Hepatocyte (in vitro differentiated cells): Measurements from ENCODE around the gene ST3GAL2. TPM values are rescaled to one million over a fixed set of nuclear protein-coding genes. Genes with fewer than 3 reads are reported as not detected.
A peak's percentile ranks its signal among the peaks of the same experiment; 100 is the strongest.

Source experiments
- DNase-seq: peaks from one replicate; pipeline ENCODE4 v3.0.0-alpha.2; 2016; ENCODE audit warnings: low spot score
- H2AFZ ChIP-seq: fragments of 200-600 bp; sonication (generic); 2 replicates; pipeline ENCODE4 v1.6.0; 2016; ENCODE audit warnings: antibody characterized with exemption, mild to moderate bottlenecking
- H3K27ac ChIP-seq: fragments of 200-600 bp; sonication (generic); 2 replicates; pipeline ENCODE4 v1.5.1; 2016; ENCODE audit warnings: mild to moderate bottlenecking
- H3K27me3 ChIP-seq: fragments of 200-600 bp; sonication (generic); 2 replicates; pipeline ENCODE4 v1.6.1; 2016
- H3K36me3 ChIP-seq: fragments of 200-600 bp; sonication (generic); replicated peaks from 2 replicates; pipeline ENCODE4 v1.5.1; 2016; ENCODE audit warnings: low read depth; ENCODE audit not compliant: insufficient read depth
- H3K4me1 ChIP-seq: fragments of 200-600 bp; sonication (generic); 2 replicates; pipeline ENCODE4 v1.5.1; 2016; ENCODE audit warnings: mild to moderate bottlenecking, moderate library complexity; ENCODE audit not compliant: insufficient read depth
- H3K4me2 ChIP-seq: fragments of 200-600 bp; sonication (generic); 2 replicates; pipeline ENCODE4 v1.6.0; 2016
- H3K4me3 ChIP-seq: fragments of 200-600 bp; sonication (generic); 2 replicates; pipeline ENCODE4 v1.5.1; 2016; ENCODE audit warnings: mild to moderate bottlenecking
- H3K79me2 ChIP-seq: fragments of 200-600 bp; sonication (generic); 2 replicates; pipeline ENCODE4 v1.6.0; 2017; ENCODE audit warnings: mild to moderate bottlenecking
- H3K9me2 ChIP-seq: fragments of 200-600 bp; sonication (generic); replicated peaks from 2 replicates; pipeline ENCODE4 v1.6.0; 2017; ENCODE audit warnings: mild to moderate bottlenecking; ENCODE audit not compliant: insufficient read depth
- H3K9me3 ChIP-seq: fragments of 200-600 bp; sonication (generic); 2 replicates; pipeline ENCODE4 v1.5.1; 2016; ENCODE audit warnings: low read depth, mild to moderate bottlenecking
- H4K20me1 ChIP-seq: fragments of 200-600 bp; sonication (generic); 2 replicates; pipeline ENCODE4 v1.6.0; 2016; ENCODE audit warnings: mild to moderate bottlenecking; ENCODE audit not compliant: insufficient read depth, poor library complexity, severe bottlenecking
- CTCF ChIP-seq: fragments of 200-600 bp; sonication (generic); IDR thresholded peaks from 2 replicates; pipeline ENCODE4 v1.5.1; 2016; ENCODE audit warnings: antibody characterized with exemption, mild to moderate bottlenecking; ENCODE audit not compliant: poor library complexity
- EZH2 ChIP-seq: fragments of 200-600 bp; sonication (generic); IDR thresholded peaks from 2 replicates; pipeline ENCODE4 v1.6.1; 2016; ENCODE audit warnings: antibody characterized with exemption, mild to moderate bottlenecking, borderline replicate concordance
- EZH2phosphoT487 ChIP-seq: fragments of 200-600 bp; sonication (generic); IDR thresholded peaks from one replicate; pipeline ENCODE4 v1.6.1; 2018; ENCODE audit warnings: antibody characterized with exemption, mild to moderate bottlenecking, low read depth, moderate library complexity; ENCODE audit not compliant: unreplicated experiment, severe bottlenecking
- WGBS: methylation state at CpG from one replicate; pipeline ENCODE4 v1.1.6; 2016; ENCODE audit warnings: low lambda C conversion rate; ENCODE audit errors: missing lambda C conversion rate; 5-methylcytosine and 5-hydroxymethylcytosine counted together
- polyA plus RNA-seq: library from polyadenylated mRNA; unstranded; fragments of >200 nt; fragmentation: Nextera tagmentation; extraction: Ambion mirVana; gene quantifications from 2 replicates; pipeline ENCODE4 v1.2.1, GENCODE V29; 2016
- total RNA-seq: library from RNA; depleted of rRNA; stranded (reverse); fragments of >200 nt; gene quantifications from 2 replicates; pipeline ENCODE4 v1.2.3, GENCODE V29; 2014

ST3GAL2 gene
- total and polyA plus RNA-seq, 2 experiments from 2014 or later, result 25.6 to 29.2 TPM

GRCh38 chr16:70380919-70381603 is 57.8 kb downstream of the ST3GAL2 start:
- Histone ChIP-seq H3K4me2 (peak overlapping the region; percentile 98), H3K27me3 (no peaks in the 10 kb centered on the region), H4K20me1 (no peaks in the 10 kb centered on the region), H2AFZ (peak overlapping the region; percentile 49), H3K4me1 (no peaks in the 10 kb centered on the region), H3K36me3 (no peaks in the 10 kb centered on the region), H3K9me2 (no peaks in the 10 kb centered on the region), H3K79me2 (peaks cover 20% of the 10 kb centered on the region), H3K9me3 (no peaks in the 10 kb centered on the region), H3K4me3 (peak overlapping the region; percentile 89), H3K27ac (peak overlapping the region; percentile 89)
- TF ChIP-seq EZH2 (no peak), CTCF (peak; percentile 39), EZH2phosphoT487 (no peak)
- DNase-seq, result peak; percentile 98
- 2% methylated on average over 43 of the region's 52 CpGs for WGBS

DNA sequence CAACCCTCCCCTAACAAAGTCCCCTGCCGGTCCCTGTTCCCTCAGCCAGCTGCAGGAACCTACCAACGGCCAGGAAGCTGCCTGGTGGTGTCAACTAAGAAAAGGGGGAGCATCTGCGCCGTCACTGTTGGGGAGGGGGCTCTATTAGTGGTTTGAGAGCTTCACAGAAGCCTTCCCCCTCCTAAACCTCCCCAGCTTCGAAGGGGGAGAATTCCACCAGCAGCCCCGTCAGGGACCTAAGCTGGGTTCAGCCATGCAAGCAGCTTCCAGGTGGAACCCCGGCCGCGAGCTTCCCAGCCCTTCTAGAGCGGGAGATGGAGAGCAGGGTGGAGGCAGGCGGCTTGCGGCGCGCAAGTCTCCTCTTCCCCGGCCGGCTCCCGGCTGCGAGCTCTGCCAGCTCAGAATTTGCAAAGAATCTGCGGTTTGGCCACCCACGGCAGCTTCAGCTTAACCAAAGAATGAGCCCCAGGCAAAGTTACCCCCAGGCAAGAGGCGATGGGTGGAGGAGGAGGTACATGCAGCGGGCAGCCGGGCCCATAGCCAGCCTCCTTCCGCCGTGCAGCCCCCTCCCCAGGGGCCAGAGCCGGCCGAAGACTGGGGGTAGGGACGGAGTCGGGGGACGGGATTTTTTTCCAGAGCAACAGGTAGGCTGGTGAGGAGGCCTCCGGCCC is 58.5 kb downstream of the ST3GAL2 start:
- Histone ChIP-seq H3K36me3 (no peaks in the 10 kb centered on the region), H4K20me1 (no peaks in the 10 kb centered on the region), H3K4me2 (peak overlapping the region; percentile 98), H3K79me2 (peaks cover 20% of the 10 kb centered on the region), H3K9me2 (no peaks in the 10 kb centered on the region), H3K9me3 (no peaks in the 10 kb centered on the region), H3K27ac (peak overlapping the region; percentile 89), H3K27me3 (no peaks in the 10 kb centered on the region), H2AFZ (peak overlapping the region; percentile 42), H3K4me1 (no peaks in the 10 kb centered on the region), H3K4me3 (peak overlapping the region; percentile 89)
- DNase-seq, result peak; percentile 70
- TF ChIP-seq EZH2phosphoT487, result no peak
- 8% methylated on average over 31 of the region's 31 CpGs for WGBS

- H3K9me3 ChIP-seq, result no peaks in the 10 kb centered on the region
- no peak for TF ChIP-seq EZH2
- no peak for TF ChIP-seq EZH2phosphoT487
- TF ChIP-seq CTCF, result no peak
- WGBS, result 88% methylated on average over 13 of the region's 13 CpGs
- H3K9me2 ChIP-seq, result no peaks in the 10 kb centered on the region
- H3K4me3 ChIP-seq, result no peak overlapping the region
- H3K27ac ChIP-seq, result peak overlapping the region; percentile 89
- no peaks in the 10 kb centered on the region for H3K36me3 ChIP-seq
- H3K4me1 ChIP-seq, result no peaks in the 10 kb centered on the region
- peaks cover 20% of the 10 kb centered on the region for H3K79me2 ChIP-seq
- no peak overlapping the region for H2AFZ ChIP-seq
- peak overlapping the region; percentile 98 for H3K4me2 ChIP-seq
- DNase-seq, result no peak
- H4K20me1 ChIP-seq, result no peaks in the 10 kb centered on the region
- no peaks in the 10 kb centered on the region for H3K27me3 ChIP-seq
Measured at GRCh38 chr16:70378869-70379493, 59.9 kb downstream of the ST3GAL2 start.

- Histone ChIP-seq H3K36me3 (no peaks in the 10 kb centered on the region), H3K4me3 (no peak overlapping the region), H3K79me2 (peaks cover 20% of the 10 kb centered on the region), H3K4me1 (no peaks in the 10 kb centered on the region), H3K4me2 (no peak overlapping the region), H2AFZ (no peak overlapping the region), H3K9me3 (no peaks in the 10 kb centered on the region), H3K9me2 (no peaks in the 10 kb centered on the region), H3K27ac (no peak overlapping the region), H4K20me1 (no peaks in the 10 kb centered on the region), H3K27me3 (no peaks in the 10 kb centered on the region)
- 93% methylated on average over 2 of the region's 2 CpGs for WGBS
- no peak for TF ChIP-seq CTCF
- TF ChIP-seq EZH2phosphoT487, result no peak
- no peak for TF ChIP-seq EZH2
- DNase-seq, result no peak
Measured at GRCh38 chr16:70377782-70378181, 61.1 kb downstream of the ST3GAL2 start.
